Stomach smooth muscle (tissue), 2 donors: ENCODE measurements around the gene ROPN1L.
"Not testable (repeated sequence)": the region's sequence is repeated elsewhere in the genome, so short reads cannot be mapped to it uniquely, and the experiment has no call there.

ENCODE experiments used
- H3K27ac ChIP-seq: one replicate; pipeline ENCODE4 v1.7.0; 2013; ENCODE audit warnings: mild to moderate bottlenecking, low read length, inconsistent platforms
- H3K27me3 ChIP-seq, 2 donors: one replicate each; pipeline ENCODE4 v1.7.0; 2013; ENCODE audit warnings: low read length in 2 of 2; ENCODE audit not compliant: insufficient read depth in 2 of 2, control insufficient read depth in 1 of 2
- H3K36me3 ChIP-seq, 2 donors: one replicate each; pipeline ENCODE4 v1.7.0; 2013; ENCODE audit warnings: low read length in 2 of 2; ENCODE audit not compliant: control insufficient read depth in 2 of 2, insufficient read depth in 2 of 2
- H3K4me1 ChIP-seq: one replicate; pipeline ENCODE4 v1.7.0; 2013; ENCODE audit warnings: low read length; ENCODE audit not compliant: control insufficient read depth, insufficient read depth
- H3K4me3 ChIP-seq, 2 donors: one replicate each; pipeline ENCODE4 v1.7.0; 2013; ENCODE audit warnings: low read length in 2 of 2
- H3K9ac ChIP-seq, 2 donors: one replicate each; pipeline ENCODE4 v1.7.0; 2013; ENCODE audit warnings: low read length in 2 of 2, mild to moderate bottlenecking in 1 of 2
- H3K9me3 ChIP-seq, 2 donors: one replicate each; pipeline ENCODE4 v1.7.0; 2013; ENCODE audit warnings: low read length in 2 of 2; ENCODE audit not compliant: control insufficient read depth in 2 of 2
- donor health status: healthy.
- donor health status: Pancreatic carcinoma.

The ROPN1L gene

DNA sequence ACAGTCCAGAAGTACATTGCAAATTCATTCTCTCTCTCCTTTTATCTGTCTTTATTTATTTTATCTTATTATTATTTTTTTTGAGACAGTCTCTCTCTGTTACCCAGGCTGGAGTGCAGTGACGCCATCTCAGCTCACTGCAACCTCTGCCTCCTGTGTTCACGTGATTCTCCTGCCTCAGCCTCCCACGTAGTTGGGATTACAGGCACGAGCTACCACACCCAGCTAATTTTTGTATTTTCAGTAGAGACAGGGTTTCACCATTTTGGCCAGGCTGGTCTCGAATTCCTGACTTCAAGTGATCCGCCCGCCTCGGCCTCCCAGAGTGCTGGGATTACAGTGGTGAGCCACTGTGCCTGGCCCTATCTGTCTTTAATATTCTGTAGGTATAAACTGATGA lies 72.9 kb downstream of the ROPN1L start:
- not testable (repeated sequence) for H3K9me3 ChIP-seq, H3K27me3 ChIP-seq, H3K4me3 ChIP-seq, H3K27ac ChIP-seq, H3K9ac ChIP-seq, H3K4me1 ChIP-seq, H3K36me3 ChIP-seq
